Measurements from ENCODE around the gene CSNK1E.

The CSNK1E gene

DNA sequence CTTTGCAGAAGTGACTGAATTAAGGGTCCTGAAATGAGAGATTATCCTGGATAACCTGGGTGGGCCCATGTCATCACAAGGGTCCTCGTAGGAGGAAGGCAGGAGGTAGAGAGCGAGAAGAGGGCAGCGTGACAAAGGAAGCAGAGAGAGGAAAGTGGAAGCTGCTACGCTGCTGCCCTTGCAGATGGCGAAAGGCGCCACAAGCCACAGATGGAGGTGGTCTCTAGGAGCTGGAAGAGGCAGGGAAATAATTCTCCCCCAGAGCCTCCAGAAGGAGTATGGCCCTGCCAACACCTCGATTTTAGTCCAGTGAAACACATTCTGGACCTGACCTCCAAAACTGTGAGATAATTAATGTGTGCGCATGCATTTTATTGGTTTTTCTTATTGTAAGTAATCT is 57.9 kb downstream of the CSNK1E start:
- no peak for DNase-seq (ENCODE audit: low read depth)
- no peak overlapping the region for H3K4me3 ChIP-seq (ENCODE audit: low read depth, low read length)

DNA sequence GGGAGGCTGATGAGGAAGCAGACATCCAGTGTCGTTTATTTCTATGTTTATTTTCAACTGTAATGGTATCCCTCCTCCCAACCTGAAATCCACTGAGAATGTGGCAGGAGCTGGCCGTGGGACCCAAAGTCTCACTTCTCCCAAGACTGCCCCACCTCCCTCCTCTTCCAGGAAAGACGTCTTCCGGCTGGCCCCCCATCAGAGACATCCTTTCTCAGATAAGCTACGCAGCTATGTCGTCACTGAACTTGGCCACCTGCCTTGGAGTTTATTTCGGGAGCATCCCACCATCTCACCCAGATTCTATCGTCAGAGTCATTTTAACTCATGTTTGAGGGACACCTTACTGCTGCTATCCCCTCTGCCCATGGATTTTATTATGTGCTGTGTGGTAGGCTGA is 58.3 kb downstream of the CSNK1E start:
- DNase-seq (ENCODE audit: low read depth) = no peak
- H3K4me3 ChIP-seq (ENCODE audit: low read depth, low read length) = no peak overlapping the region

DNA sequence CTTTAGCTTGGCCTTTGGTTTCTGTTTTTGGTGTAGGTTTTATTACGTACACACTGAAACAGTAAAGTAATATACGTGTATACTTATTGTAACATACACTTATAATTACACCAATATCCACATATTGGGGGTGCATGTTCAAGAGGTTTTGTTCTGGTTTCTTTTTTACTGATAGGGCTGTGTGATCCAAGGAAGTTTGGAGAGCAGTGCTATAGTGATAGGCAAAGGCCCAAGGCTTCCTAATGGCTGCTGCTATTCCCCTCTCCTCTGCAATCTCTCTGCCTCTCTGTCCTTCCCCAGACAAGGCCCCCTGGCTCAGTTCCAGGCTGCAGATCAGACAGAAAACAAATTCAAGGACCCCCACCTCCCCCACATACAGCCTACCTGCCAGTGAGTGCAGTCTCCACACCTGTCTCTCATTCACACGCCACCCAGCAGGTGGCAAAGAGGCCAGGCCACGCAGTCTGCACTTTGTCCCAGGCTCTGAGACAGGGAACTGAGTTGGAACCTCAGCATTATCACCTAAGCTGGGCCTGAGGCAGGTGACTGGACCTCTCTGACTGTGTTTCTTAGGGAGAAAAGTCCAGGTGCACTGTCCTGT is 59.5 kb downstream of the CSNK1E start:
- H3K4me3 ChIP-seq (ENCODE audit: low read depth, low read length) = no peak overlapping the region
- no peak for DNase-seq (ENCODE audit: low read depth)

DNA sequence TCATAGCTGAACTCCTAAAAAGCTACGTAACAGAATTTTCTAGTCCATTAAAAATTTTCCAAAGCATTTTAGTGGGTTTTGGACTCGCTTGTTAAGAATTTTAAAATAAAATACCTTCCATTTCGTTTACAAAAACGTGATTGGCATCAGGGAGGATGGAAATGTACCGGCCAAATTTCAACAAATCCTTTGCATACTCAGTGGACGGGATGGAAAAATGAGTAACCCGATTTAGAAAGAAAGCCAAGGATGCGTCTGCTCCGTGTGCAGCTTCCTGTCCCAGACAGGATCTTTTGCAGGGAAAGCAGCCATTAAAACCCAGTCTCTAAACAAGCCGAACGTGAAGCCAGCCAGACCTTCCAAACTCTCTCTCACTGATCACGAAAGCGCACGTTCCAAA is 60.1 kb downstream of the CSNK1E start:
- no peak for DNase-seq (ENCODE audit: low read depth)
- H3K4me3 ChIP-seq (ENCODE audit: low read depth, low read length) = peak overlapping the region; percentile 3

DNA sequence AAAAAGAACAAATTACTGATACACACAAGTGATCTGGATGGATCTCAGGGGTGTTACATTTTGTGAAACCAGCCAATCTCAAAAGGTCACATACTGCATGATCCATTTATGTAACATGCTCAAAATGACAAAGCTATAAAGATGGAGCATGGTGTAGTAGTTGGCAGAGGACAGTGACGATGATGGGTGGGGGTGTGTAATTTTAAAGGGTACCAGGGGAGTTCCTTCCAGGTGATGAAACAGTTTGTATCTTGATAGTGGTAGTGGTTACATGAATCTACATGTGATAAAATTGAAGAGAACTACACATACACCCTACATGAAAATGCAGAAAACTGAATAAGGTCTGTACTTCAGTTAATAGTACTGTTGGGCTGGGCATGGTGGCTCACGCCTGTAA is 61.5 kb downstream of the CSNK1E start:
- H3K4me3 ChIP-seq (ENCODE audit: low read depth, low read length) = no peak overlapping the region
- no peak for DNase-seq (ENCODE audit: low read depth)

DNA sequence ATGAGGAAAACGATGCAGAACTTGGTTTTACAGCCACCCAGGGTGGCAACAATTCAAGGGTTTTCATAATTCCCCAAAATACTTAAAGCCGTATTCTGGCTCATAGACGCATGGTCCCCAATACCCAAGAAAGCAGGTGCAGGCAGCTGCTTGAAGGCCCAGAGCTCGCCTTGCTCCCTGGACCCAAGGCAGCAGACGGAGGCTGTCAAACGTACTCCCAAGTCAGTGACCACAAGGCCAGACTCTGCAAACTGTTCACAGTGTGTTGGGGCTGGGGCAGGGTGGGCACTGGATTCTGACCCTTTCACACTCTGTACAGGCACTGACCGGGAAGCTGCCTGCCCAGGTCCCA is 65.9 kb downstream of the CSNK1E start:
- no peak overlapping the region for H3K4me3 ChIP-seq (ENCODE audit: low read depth, low read length)
- DNase-seq (ENCODE audit: low read depth) = no peak

DNA sequence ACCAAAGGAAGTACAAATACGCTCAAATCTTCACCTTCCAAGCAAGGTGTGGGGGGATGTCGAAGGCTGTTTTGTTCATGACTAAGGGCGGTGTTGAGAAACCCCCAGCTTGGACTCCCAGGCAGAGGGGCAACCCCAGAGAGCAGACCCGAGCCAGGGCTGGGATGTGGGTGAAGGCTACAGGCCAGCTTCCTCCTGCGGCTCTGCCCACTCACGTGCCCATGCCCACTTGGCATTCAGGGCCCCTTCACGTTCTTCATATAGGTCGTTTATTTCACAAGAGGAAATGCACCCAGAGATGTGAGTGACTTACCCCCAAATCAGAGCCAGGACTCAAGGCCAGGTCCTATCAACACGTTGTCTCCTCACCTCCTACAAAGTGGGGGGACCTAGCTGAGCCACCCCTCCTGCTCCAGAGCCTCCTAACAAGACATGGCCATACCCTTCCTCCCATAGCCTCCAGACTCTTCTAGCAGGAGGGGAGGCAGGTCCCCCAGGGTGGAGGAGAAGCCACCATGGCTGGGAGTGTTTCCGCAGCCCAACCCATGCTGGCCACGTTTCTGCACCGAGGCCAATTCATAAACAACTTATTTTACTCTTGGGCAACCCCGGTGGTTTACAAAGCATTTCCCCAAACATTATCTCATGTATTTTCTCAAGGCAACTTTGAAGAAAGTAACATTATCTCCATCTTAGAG is 66.4 kb downstream of the CSNK1E start:
- no peak for DNase-seq (ENCODE audit: low read depth)
- H3K4me3 ChIP-seq (ENCODE audit: low read depth, low read length) = no peak overlapping the region

DNA sequence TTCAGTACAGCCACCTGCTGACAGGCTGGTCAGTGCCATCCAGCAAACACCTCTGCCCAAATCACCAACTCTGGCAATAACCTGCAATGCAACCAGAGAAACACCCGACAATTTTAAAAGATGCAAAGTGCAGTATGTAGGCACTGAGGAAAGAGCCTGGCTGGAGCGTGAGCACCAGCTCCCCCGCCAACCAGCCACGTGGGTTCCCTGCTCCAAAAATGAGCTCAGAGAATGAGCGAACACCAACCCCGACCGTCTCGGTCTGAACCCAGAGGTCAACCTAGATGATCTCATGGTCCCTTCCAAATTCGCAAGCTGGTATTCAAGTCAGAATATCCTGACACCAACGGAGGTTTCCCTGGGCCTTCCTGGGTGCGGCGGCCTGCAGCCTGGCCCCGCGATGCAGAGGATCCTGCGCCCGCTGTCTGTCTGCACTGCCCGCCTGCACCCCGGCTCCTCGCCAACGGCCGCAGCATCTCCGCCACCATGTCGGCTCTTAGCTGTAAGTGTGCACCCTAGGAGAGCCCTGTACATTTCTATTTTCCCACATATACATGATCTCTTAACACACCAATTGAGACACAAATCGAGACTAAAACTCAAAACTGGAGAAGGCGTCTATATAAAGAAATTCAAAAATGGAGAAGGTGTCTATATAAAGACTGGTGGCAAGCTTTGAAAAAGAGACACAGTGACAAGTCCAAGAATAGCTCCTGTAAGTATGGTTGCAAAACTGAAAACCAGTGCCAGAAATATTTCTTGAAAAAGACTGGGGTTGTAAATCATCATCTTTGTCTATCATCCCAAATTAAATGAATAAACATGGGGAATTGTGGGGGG is 67.2 kb downstream of the CSNK1E start:
- DNase-seq (ENCODE audit: low read depth) = no peak
- no peak overlapping the region for H3K4me3 ChIP-seq (ENCODE audit: low read depth, low read length)

DNA sequence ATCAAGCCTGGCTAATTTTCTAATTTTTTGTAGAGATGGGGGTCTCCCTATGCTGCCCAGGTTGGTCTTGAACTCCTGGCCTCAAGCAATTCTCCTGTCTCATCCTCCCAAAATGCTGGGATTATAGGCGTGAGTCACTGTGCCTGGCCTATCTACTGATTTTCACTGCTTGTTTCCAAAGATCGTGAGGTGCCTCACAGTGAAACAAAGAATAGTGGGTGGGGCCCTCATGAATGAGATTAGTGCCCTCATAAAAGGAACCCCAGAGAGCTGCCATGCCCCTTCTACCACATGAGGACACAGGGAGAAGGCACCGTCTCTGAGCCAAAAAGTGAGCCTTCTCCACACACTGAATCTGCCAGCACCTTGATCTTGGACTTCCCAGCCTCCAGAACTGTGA is 67.9 kb downstream of the CSNK1E start:
- DNase-seq (ENCODE audit: low read depth) = no peak
- H3K4me3 ChIP-seq (ENCODE audit: low read depth, low read length) = no peak overlapping the region

DNA sequence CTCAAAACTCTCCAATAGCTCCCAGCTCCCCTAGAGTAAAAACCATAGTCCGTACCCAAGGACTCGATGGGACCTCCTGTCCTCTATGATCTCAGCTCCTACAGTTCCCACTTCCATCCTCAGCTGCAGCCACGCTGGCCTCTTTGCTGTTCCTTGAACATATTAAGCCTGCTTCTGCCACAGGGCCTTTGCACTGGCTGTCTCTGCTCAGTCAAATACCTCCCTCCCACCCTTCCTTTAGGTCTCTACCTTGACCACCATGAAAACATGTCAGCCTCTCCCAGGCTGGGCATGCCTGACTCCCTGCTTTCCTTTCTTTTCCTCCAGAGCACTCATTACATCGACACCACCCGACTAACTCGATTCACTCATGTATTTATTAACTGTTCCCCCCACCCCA is 69.0 kb downstream of the CSNK1E start:
- no peak overlapping the region for H3K4me3 ChIP-seq (ENCODE audit: low read depth, low read length)

DNA sequence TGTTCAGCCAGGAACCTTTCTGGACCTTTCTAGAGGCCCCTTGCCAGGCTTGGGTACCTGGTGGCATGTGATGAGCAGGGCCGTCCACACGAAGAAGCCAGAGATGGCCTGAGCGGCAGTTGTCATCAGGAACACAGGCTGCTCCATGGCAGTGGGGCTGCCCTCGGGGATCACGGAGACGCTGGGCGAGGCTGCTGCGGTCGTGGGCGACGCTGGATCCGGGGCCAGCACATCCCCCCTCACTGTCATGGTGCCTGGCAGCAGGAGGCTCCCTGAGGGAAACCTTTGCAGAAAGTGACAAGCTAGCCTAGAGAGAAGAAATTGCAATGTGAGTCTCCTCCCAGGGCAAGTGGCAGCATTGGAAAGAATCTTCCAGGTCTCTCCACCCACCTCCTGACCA is 69.5 kb downstream of the CSNK1E start:
- H3K4me3 ChIP-seq (ENCODE audit: low read depth, low read length) = no peak overlapping the region
- no peak for DNase-seq (ENCODE audit: low read depth)

More for the DNA sequence above, 69.0 kb downstream of the CSNK1E start:
- DNase-seq (ENCODE audit: low read depth) = no peak

DNA sequence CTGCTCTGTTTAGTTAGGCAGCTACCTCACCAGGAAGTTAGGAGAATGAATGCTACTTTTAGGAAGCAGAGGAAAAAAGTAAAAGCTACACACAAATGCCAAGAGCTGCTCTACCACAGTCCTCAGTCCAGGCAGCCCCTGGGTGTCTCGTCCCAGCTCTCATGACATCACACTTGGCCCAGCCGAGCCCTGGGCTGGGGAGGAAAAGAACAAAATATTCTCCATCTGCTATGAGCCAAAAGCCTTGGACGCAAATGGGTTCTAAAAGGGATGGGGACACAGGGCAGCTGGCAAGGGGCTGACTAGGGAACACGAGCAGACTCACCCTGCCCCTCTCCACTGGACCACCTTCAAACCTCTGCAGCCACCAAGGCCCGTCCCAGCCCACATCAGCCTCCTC is 70.5 kb downstream of the CSNK1E start:
- DNase-seq (ENCODE audit: low read depth) = no peak
- no peak overlapping the region for H3K4me3 ChIP-seq (ENCODE audit: low read depth, low read length)

DNA sequence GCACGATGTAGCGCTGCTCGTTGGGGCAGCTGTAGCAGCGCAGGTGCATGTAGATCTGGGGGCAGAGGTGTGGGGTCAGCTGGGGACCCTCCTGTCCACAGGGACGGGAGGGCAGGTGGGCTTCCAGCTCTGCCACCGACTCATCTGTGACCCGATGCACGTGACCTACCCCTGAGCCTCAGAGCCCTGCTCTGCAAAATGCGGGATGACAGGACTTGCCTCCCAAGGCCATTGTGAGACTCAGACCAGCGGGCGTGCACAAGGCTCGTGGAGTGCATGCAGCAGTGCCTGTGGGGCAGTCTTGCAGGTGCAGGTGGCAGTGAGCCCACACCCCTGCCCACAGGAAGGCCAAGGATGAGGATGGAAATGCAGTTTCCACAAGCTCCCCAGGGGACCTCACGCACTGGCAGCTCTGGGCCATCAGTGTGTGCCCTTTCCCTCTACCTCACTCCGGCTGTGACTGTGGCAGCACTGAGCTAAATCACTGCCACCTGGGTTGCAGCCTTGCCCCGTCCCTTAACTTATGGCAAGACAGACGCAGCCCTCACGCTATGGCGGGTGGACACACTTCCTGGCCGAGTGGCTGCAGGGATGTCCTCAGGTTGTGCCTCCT is 71.1 kb downstream of the CSNK1E start:
- DNase-seq (ENCODE audit: low read depth) = no peak
- H3K4me3 ChIP-seq (ENCODE audit: low read depth, low read length) = no peak overlapping the region

DNA sequence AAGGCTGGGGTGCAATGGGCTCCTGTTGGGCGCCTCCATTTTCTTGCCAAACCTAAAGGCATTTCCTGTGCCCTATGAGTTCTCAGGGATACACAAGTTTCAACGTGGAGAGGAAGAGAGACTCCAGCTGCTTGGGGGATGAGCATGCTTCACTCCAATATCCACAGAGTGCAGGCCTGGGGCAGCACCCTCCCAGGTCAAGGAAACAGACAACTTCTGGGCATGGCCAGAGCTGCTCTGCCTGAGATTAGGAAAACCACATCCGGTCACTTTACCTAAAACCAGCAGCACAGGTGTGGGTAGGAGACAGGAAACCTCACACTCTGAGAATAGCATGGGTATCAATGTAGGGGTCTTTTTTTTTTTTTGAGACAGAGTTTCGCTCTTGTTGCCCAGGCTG is 73.1 kb downstream of the CSNK1E start:
- DNase-seq (ENCODE audit: low read depth) = no peak
- H3K4me3 ChIP-seq (ENCODE audit: low read depth, low read length) = no peak overlapping the region

DNA sequence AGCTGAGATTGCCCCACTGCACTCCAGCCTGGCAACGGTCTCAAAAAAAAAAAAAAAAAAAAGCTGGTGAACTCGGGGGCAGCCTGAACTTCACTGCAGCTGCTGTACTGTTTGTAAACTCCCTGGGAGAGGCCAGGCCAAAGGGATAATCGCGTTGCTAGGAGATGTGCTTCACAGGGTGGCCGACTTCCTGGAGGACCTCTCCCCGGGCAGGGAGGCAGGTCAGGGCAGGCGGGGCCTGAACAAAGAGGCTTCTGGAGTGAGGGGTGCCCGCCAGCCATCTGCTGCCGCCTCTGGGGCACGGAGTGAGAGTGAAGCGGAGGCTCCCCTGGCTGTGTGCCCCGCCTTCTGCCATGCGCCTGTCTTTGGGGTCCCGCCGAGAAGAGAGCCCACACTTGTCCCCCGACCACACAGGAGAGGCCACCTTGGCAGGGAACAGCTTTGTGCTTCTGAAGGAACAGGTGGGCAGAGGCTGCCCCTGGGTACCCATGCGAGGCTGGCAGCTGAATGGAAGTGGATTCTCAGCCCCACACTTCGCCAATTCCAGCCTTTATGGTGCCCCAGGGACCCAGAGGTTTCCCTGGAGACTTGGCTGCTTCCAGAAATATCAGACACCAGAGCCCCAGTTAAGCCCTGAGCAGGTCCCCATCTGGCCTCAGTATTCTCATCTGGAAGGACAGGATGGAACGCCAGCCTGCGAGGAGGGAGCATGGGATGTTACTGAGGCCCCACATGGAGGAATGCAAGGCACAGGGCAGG is 74.0 kb downstream of the CSNK1E start:
- H3K4me3 ChIP-seq (ENCODE audit: low read depth, low read length) = no peak overlapping the region
- DNase-seq (ENCODE audit: low read depth) = peak; percentile 54

DNA sequence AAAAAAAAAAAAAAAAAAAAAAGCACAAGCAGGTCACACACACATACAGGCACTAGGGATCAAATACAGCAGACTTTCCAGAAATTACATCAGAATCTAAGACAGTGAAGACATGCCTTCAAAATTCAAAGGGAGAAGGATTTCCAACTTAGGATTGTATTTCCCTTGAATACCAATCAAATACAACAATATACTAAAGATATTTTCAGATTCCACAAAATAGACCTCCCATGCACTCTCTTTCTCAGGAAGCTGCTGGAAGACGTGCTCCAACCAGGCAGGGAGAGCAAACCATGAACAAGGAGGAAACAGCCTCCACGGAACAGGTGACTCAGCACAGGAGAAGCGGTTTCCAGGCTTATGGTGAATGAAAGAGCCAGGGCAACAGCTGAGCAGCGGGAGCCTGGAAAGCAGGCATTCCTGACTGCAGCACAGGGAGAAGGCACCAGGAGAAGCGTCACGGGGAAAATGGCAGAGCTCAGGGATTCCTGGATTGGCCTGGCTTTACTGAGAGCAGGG is 76.4 kb downstream of the CSNK1E start:
- peak; percentile 68 for DNase-seq (ENCODE audit: low read depth)
- H3K4me3 ChIP-seq (ENCODE audit: low read depth, low read length) = no peak overlapping the region

Data from skeletal muscle cell (primary cell).